Breast epithelium (tissue), 3 donors: ENCODE results near the gene TSPAN4.

Experiments used
- CTCF ChIP-seq, 3 donors: fragments of 450-650 bp; IDR thresholded peaks; one replicate each; pipeline ENCODE4 v1.5.1; 2016 to 2017; ENCODE audit warnings: antibody characterized with exemption in 3 of 3, mild to moderate bottlenecking in 3 of 3, moderate library complexity in 3 of 3
- POLR2A ChIP-seq: fragments of 450-650 bp; IDR thresholded peaks from one replicate; pipeline ENCODE4 v1.6.1; 2016; ENCODE audit warnings: antibody characterized with exemption, mild to moderate bottlenecking, moderate library complexity
- POLR2AphosphoS5 ChIP-seq, 3 donors: sonication (generic); formaldehyde crosslinking; IDR thresholded peaks; one replicate each; pipeline ENCODE4 v1.6.1; 2017; ENCODE audit warnings: antibody characterized with exemption in 3 of 3

GRCh38 chr11:884578-885070 lies 42.0 kb downstream of the TSPAN4 start:
- TF ChIP-seq CTCF (IDR thresholded peaks at IDR 0.05), result no peak
- TF ChIP-seq POLR2AphosphoS5 (IDR thresholded peaks at IDR 0.05), result no peak
- no peak for TF ChIP-seq POLR2A
